ENCODE results near the gene SLC38A8.

- TF ChIP-seq, protein P1, sequence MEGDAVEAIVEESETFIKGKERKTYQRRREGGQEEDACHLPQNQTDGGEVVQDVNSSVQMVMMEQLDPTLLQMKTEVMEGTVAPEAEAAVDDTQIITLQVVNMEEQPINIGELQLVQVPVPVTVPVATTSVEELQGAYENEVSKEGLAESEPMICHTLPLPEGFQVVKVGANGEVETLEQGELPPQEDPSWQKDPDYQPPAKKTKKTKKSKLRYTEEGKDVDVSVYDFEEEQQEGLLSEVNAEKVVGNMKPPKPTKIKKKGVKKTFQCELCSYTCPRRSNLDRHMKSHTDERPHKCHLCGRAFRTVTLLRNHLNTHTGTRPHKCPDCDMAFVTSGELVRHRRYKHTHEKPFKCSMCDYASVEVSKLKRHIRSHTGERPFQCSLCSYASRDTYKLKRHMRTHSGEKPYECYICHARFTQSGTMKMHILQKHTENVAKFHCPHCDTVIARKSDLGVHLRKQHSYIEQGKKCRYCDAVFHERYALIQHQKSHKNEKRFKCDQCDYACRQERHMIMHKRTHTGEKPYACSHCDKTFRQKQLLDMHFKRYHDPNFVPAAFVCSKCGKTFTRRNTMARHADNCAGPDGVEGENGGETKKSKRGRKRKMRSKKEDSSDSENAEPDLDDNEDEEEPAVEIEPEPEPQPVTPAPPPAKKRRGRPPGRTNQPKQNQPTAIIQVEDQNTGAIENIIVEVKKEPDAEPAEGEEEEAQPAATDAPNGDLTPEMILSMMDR (conservative IDR thresholded peaks at IDR 0.05; ENCODE audit: low read length): no peak
- TF ChIP-seq EZH2phosphoT487 (IDR thresholded peaks at IDR 0.05; ENCODE audit: borderline replicate concordance): no peak
These were observed 3.3 kb upstream of the SLC38A8 start for GRCh38 chr16:84045818-84046470.
